Measurements from ENCODE around the gene SEMA3D. TPM values are rescaled to one million over a fixed set of nuclear protein-coding genes. Genes with fewer than 3 reads are reported as not detected.

The SEMA3D gene
- total RNA-seq, 8 experiments from 2014 or later, result 0.66 to 14.6 (median 3.0) TPM

- WGBS, 10 experiments, result 0 to 94% (median 51%) methylated on average over 1 to 4 of the region's 6 CpGs; no CpG with 5 or more reads in 4 of the 10 experiments
- H3K4me3 ChIP-seq, result no peak overlapping the region
- ATAC-seq (replicated peaks in 6 of 8), result peak in 3 of 8 experiments; percentile 94 to 99 (median 96)
- in situ Hi-C loops (cut with MboI; ENCODE audit: low pct_unique_long_range_greater_than_20kb in 2 of 9, low sequenced_read_pairs in 9 of 9, unreplicated experiment in 9 of 9), result no loop called here
- H3K27ac ChIP-seq, result no peak overlapping the region
- no peaks in the 10 kb centered on the region for H3K4me1 ChIP-seq (replicated peaks in 1 of 2)
Observed at GRCh38 chr7:84981055-84981976, 205.5 kb downstream of the SEMA3D start.

- WGBS, 10 experiments, result 0 to 100% (median 80%) methylated on average over 1 of the region's 1 CpG; no CpG with 5 or more reads in 1 of the 10 experiments
- in situ Hi-C loops (cut with MboI; ENCODE audit: low pct_unique_long_range_greater_than_20kb in 2 of 9, low sequenced_read_pairs in 9 of 9, unreplicated experiment in 9 of 9), result no loop called here
- no peaks in the 10 kb centered on the region for H3K4me1 ChIP-seq (replicated peaks in 1 of 2)
- H3K27ac ChIP-seq, result no peak overlapping the region
- ATAC-seq (replicated peaks in 6 of 8), result no peak
- H3K4me3 ChIP-seq, result no peak overlapping the region
Observed at GRCh38 chr7:84975586-84976185, 211.2 kb downstream of the SEMA3D start.

- no peaks in the 10 kb centered on the region for H3K4me1 ChIP-seq (replicated peaks in 1 of 2)
- ATAC-seq (replicated peaks in 6 of 8), result no peak
- no peak overlapping the region for H3K27ac ChIP-seq
- in situ Hi-C loops (cut with MboI; ENCODE audit: low pct_unique_long_range_greater_than_20kb in 2 of 9, low sequenced_read_pairs in 9 of 9, unreplicated experiment in 9 of 9), result no loop called here
- H3K4me3 ChIP-seq, result no peak overlapping the region
- WGBS, 10 experiments, result 50 to 100% (median 100%) methylated on average over 1 of the region's 1 CpG; no CpG with 5 or more reads in 3 of the 10 experiments
Observed at GRCh38 chr7:84971360-84971759, 215.5 kb downstream of the SEMA3D start.

GRCh38 chr7:84970670-84971069 is 216.2 kb downstream of the SEMA3D start:
- ATAC-seq (replicated peaks in 6 of 8), result no peak
- in situ Hi-C loops (cut with MboI; ENCODE audit: low pct_unique_long_range_greater_than_20kb in 2 of 9, low sequenced_read_pairs in 9 of 9, unreplicated experiment in 9 of 9), result no loop called here
- Histone ChIP-seq H3K4me3 (no peak overlapping the region), H3K27ac (no peak overlapping the region), H3K4me1 (replicated peaks in 1 of 2) (no peaks in the 10 kb centered on the region)

- Histone ChIP-seq H3K27ac (no peak overlapping the region), H3K4me3 (no peak overlapping the region), H3K4me1 (replicated peaks in 1 of 2) (peaks cover 0 to 5% of the 10 kb centered on the region in 2 donors)
- in situ Hi-C loops (cut with MboI; ENCODE audit: low pct_unique_long_range_greater_than_20kb in 2 of 9, low sequenced_read_pairs in 9 of 9, unreplicated experiment in 9 of 9), result no loop called here
- WGBS, 10 experiments, result 18 to 77% (median 43%) methylated on average over 1 to 5 of the region's 5 CpGs
- ATAC-seq (replicated peaks in 6 of 8), result peak in 1 of 8 experiments; percentile 19
Observed at GRCh38 chr7:84953234-84953633, 233.6 kb downstream of the SEMA3D start.

GRCh38 chr7:84950836-84951235 is 236.0 kb downstream of the SEMA3D start:
- in situ Hi-C loops (cut with MboI; ENCODE audit: low pct_unique_long_range_greater_than_20kb in 2 of 9, low sequenced_read_pairs in 9 of 9, unreplicated experiment in 9 of 9), result no loop called here
- peak in 3 of 8 experiments; percentile 42 to 69 (median 49) for ATAC-seq (replicated peaks in 6 of 8)

GRCh38 chr7:84949501-84949900 is 237.4 kb downstream of the SEMA3D start:
- no peak for ATAC-seq (replicated peaks in 6 of 8)
- no peak overlapping the region for H3K4me3 ChIP-seq
- in situ Hi-C loops (cut with MboI; ENCODE audit: low pct_unique_long_range_greater_than_20kb in 2 of 9, low sequenced_read_pairs in 9 of 9, unreplicated experiment in 9 of 9), result no loop called here
- H3K4me1 ChIP-seq (replicated peaks in 1 of 2), result peaks cover 0 to 5% of the 10 kb centered on the region in 2 donors
- H3K27ac ChIP-seq, result no peak overlapping the region
- WGBS, 10 experiments, result 75 to 96% (median 89%) methylated on average over 2 of the region's 2 CpGs; no CpG with 5 or more reads in 1 of the 10 experiments

More at GRCh38 chr7:84950836-84951235, 236.0 kb downstream of the SEMA3D start:
- Histone ChIP-seq H3K27ac (no peak overlapping the region), H3K4me3 (no peak overlapping the region), H3K4me1 (replicated peaks in 1 of 2) (peaks cover 0 to 5% of the 10 kb centered on the region in 2 donors)

- H3K4me3 ChIP-seq, result no peak overlapping the region
- 0 to 86% (median 36%) methylated on average over 1 of the region's 1 CpG; no CpG with 5 or more reads in 1 of the 10 experiments for WGBS, 10 experiments
- peak in 1 of 8 experiments; percentile 49 for ATAC-seq (replicated peaks in 6 of 8)
- peaks cover 0 to 5% of the 10 kb centered on the region in 2 donors for H3K4me1 ChIP-seq (replicated peaks in 1 of 2)
- no peak overlapping the region for H3K27ac ChIP-seq
- in situ Hi-C loops (cut with MboI; ENCODE audit: low pct_unique_long_range_greater_than_20kb in 2 of 9, low sequenced_read_pairs in 9 of 9, unreplicated experiment in 9 of 9), result no loop called here
Observed at GRCh38 chr7:84949067-84949466, 237.8 kb downstream of the SEMA3D start.

GRCh38 chr7:84948634-84949033 is 238.2 kb downstream of the SEMA3D start:
- ATAC-seq (replicated peaks in 6 of 8), result peak in 3 of 8 experiments; percentile 37 to 77 (median 55)
- Histone ChIP-seq H3K4me1 (replicated peaks in 1 of 2) (peaks cover 0 to 5% of the 10 kb centered on the region in 2 donors), H3K4me3 (no peak overlapping the region), H3K27ac (no peak overlapping the region)
- in situ Hi-C loops (cut with MboI; ENCODE audit: low pct_unique_long_range_greater_than_20kb in 2 of 9, low sequenced_read_pairs in 9 of 9, unreplicated experiment in 9 of 9), result no loop called here
- WGBS, 10 experiments, result 0 to 79% (median 70%) methylated on average over 1 to 2 of the region's 2 CpGs; no CpG with 5 or more reads in 1 of the 10 experiments

GRCh38 chr7:84946549-84946948 is 240.3 kb downstream of the SEMA3D start:
- Histone ChIP-seq H3K4me3 (no peak overlapping the region), H3K4me1 (replicated peaks in 1 of 2) (no peaks in the 10 kb centered on the region), H3K27ac (no peak overlapping the region)
- 14 to 100% (median 83%) methylated on average over 1 of the region's 1 CpG; no CpG with 5 or more reads in 1 of the 10 experiments for WGBS, 10 experiments
- ATAC-seq (replicated peaks in 6 of 8), result no peak
- in situ Hi-C loops (cut with MboI; ENCODE audit: low pct_unique_long_range_greater_than_20kb in 2 of 9, low sequenced_read_pairs in 9 of 9, unreplicated experiment in 9 of 9), result no loop called here
